LNCaP clone FGC (cell line): Measurements from ENCODE around the gene ZDHHC22.
"Not testable (repeated sequence)": the region's sequence is repeated elsewhere in the genome, so short reads cannot be mapped to it uniquely, and the experiment has no call there.

ENCODE experiments used
- DNase-seq: peaks from one replicate; pipeline ENCODE4 v3.0.0-alpha.2; 2011; ENCODE audit warnings: low read depth
- H3K4me3 ChIP-seq: 2 replicates; pipeline ENCODE4 v1.5.1; 2011; ENCODE audit warnings: mild to moderate bottlenecking, low read depth, low read length, control low read depth
- TF ChIP-seq, protein P1 (sequence below): IDR thresholded peaks from 2 replicates; pipeline ENCODE4 v1.5.1; 2012; ENCODE audit warnings: mild to moderate bottlenecking; ENCODE audit not compliant: control insufficient read depth, insufficient read depth; ENCODE audit errors: extremely low read depth

Gene ZDHHC22

DNA sequence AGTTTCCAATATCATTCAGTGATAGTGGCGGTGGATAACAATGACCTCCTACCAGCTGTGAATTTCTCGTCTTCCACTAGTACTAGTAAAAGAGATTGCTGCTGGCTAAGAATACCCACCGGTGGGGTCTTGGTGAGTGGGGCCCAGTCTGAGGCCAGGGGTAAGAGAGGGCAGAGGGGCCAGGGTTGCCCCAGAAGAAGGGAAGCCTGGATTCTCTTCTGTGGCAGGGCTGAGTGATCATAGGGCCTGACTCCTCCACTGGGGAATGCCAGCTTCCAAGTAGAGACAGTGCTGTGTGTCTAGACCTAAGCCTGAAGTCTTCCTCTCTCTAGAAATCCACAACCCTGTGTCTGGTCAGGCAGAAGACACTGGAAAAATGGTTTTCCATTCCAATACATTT, 34.3 kb upstream of the ZDHHC22 start:
- no peak overlapping the region for H3K4me3 ChIP-seq
- DNase-seq = no peak
- TF ChIP-seq, protein P1, sequence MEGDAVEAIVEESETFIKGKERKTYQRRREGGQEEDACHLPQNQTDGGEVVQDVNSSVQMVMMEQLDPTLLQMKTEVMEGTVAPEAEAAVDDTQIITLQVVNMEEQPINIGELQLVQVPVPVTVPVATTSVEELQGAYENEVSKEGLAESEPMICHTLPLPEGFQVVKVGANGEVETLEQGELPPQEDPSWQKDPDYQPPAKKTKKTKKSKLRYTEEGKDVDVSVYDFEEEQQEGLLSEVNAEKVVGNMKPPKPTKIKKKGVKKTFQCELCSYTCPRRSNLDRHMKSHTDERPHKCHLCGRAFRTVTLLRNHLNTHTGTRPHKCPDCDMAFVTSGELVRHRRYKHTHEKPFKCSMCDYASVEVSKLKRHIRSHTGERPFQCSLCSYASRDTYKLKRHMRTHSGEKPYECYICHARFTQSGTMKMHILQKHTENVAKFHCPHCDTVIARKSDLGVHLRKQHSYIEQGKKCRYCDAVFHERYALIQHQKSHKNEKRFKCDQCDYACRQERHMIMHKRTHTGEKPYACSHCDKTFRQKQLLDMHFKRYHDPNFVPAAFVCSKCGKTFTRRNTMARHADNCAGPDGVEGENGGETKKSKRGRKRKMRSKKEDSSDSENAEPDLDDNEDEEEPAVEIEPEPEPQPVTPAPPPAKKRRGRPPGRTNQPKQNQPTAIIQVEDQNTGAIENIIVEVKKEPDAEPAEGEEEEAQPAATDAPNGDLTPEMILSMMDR = no peak

DNA sequence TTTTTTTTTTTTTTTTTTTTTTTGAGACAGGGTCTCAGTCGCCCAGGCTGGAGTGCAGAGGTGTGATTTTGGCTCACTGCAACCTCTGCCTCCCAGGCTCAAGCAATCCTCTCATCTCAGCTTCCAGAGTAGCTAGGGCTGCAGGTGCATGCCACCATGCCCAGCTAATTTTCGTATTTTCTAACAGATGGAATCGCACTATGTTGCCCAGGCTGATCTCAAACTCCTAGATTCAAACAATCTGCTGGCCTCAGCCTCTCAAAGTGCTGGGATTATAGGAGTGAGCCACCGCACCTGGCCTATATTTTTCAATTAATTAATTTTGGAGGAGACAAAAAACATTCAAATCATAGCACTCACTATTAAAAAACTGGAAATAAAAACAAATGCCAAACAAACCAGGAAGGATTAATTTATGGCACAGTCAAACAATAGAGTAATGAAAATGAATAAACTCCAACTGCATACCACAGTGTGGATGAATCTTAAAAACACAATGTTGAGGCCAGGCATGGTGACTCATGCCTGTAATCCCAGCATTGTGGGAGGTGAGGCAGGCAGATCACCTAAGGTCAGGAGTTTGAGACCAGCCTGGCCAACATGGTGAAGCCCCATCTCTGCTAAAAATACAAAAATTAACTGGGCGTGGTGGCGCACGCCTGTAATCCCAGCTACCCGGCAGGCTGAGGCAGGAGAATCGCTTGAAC, 32.5 kb upstream of the ZDHHC22 start:
- DNase-seq, H3K4me3 ChIP-seq: not testable (repeated sequence)

DNA sequence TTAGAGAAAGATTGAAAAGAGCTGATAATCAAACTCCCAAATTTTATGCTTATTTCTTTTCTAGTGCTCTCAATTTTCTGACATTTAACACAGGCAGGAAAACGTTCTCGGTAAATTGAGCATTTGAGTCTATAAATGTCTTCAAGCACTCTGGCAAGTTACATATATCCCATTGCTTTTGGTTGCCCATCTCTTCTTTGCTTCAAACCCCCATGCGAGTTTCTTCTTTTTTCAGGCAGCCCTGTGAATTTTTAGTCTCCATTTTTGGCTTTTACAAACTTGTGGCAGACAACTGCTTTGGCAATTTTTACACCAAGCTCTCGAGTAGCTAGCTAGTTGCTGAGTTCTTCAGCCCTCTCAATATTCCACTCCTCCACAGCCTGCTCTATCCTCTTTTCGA, 31.3 kb upstream of the ZDHHC22 start:
- no peak overlapping the region for H3K4me3 ChIP-seq
- TF ChIP-seq, protein P1 = no peak
- DNase-seq = no peak

DNA sequence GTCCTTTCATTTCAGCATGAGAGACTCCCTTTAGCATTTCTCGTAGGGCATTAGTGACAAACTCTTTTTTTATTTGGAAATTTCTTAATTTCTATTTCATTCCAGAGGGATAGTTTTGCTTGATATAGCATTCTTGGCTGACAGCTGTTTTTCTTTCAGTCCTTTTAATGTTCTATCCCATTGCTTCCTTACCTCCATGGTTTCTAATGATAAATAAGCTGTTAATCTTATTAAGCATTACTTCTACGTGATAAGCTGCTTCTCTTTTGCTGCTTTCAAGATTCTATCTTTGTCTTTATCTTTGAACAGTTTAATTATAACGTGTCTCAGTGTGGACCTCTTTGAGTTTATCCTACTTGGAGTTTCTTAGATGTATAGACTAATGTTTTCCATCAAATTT, 28.5 kb upstream of the ZDHHC22 start:
- TF ChIP-seq, protein P1 = no peak
- no peak for DNase-seq
- no peak overlapping the region for H3K4me3 ChIP-seq

DNA sequence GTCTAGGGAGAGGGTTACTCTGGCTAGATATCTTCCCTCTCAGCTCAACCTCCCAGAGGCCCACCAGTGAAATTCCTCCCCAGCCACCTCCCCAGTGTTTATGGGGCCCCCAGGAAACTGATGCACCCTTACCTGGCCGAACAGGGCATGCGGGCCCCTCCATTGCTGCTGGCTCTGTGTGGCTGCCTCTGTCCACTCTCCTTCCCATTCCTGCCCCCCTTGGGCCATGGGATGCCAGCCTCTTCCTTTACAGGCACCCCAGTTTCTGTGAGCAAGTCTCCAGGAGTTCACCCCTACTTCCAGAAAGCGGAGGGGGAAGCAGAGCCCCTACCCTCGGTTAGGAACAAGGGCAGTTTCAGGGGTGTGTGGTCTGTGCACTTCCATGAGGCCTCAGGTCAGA, 19.4 kb upstream of the ZDHHC22 start:
- no peak overlapping the region for H3K4me3 ChIP-seq
- TF ChIP-seq, protein P1 = no peak
- DNase-seq = no peak

DNA sequence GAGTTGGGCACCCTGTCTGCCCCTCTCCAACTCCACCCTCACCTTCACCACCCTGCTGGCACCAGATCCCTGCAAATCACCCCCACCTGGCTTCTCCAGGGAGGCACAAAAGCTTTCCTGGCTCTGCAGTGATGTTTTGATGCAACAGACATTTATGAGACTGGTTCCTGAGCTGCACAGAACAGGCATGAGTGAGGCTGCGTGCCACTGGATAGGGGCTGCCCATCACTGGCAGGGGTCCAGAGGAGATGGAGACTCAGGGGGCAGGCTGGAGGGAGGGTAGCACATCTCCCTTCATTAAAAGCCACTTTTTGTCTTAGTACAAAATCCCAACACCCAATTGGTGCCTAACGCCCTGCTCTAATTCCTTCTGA, 17.3 kb upstream of the ZDHHC22 start:
- TF ChIP-seq, protein P1 = no peak
- DNase-seq = no peak
- no peak overlapping the region for H3K4me3 ChIP-seq

DNA sequence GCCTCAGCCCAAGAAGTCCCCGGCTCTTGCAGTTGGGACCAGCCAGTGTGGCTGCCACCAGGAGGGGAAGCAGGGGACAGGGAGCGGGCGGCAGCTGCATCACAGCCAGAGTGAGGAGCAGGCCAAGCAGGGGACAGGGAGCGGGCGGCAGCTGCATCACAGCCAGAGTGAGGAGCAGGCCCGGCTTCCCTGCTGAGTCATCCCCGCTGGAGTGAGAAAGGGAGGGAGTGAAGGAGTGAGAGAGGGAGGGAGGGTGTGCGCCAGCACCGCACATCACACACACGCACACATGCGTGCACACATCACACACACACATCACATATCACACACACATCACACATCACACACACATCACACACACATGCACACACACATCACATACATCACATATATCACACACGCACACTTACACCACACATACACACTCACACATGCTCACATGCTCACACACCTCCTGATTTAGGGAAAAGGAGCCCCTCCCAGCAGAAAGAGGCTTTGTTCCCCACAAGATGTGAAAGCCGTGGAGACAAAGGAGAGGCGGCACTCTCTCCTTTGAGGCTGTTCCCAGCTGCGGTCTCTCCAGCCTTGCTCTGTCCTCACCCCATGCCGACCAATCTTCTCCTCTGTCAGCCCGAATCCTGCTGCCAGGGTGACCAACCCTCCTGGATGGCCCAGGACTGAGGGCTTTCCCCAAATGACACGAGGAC, 16.7 kb upstream of the ZDHHC22 start:
- TF ChIP-seq, protein P1 = no peak
- DNase-seq = no peak
- no peak overlapping the region for H3K4me3 ChIP-seq
